Renal cortical epithelial cell (primary cell): ENCODE results near the gene RSPO4. TPM values are rescaled to one million over a fixed set of nuclear protein-coding genes. Genes with fewer than 3 reads are reported as not detected.
A peak's percentile ranks its signal among the peaks of the same experiment; 100 is the strongest.

Experiments
- DNase-seq: peaks from one replicate; pipeline ENCODE4 v3.0.0-alpha.2; 2011; ENCODE audit warnings: low read depth
- total RNA-seq: library from RNA; depleted of rRNA; stranded (reverse); fragments of >200 nt; gene quantifications from 2 replicates; pipeline ENCODE4 v1.2.3, GENCODE V29; 2014

The RSPO4 gene
- total RNA-seq, 1 donor from 2014 or later, result 0.05 TPM

- no peak for DNase-seq
These were observed 59.5 kb downstream of the RSPO4 start for GRCh38 chr20:942611-943010.

DNA sequence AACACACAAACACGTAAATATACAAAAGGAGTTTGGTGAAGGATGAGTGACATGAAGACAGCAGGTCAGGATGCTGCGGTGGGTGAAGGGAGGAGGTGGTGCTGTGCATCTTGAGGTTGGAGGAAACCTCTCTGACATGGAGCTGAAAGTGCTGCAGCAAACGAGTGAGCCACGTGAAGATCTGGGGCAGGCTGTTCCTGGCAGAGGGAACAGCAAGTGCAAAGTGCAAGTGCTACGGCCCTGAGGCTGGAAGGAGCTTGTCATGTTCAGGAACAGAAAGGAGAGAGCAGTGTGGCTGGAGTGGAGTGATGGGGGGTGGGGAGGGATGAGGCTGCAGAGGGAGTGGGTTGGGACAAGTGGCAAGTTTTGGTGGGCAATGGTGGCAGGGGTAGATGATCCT is 61.2 kb downstream of the RSPO4 start:
- no peak for DNase-seq

- no peak for DNase-seq
These were observed 62.5 kb downstream of the RSPO4 start for GRCh38 chr20:939606-940005.

DNA sequence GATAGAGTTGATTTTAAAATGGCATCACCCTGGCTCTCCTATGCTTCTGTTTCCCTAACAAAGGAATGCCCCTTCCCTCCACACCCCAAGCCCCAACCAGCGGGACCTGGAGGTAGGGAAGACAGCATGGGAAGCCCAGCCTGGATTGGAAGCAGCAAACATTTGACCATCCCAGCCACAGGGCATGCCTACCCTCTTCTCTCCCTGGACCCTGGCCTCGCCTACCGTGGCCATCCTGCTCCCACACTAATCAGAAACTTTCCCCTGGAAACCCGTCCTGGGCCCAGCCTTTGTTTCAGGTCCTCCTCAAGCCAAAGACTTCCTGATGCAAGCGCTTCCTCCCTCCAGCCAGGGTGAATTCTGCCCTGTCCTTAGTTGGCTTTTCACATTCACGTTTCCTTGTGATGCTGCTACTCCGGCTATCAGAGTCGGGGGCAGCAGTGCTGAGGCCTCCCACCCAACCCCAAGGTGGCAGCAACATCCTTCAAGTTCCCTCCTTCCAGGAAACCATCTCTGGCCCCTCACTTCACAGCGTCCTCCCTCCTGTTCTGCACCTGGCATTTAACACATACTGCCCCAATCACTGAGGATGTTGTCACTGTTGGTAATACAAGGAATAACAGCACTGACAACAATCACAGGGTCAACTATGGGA is 67.8 kb downstream of the RSPO4 start:
- no peak for DNase-seq

DNA sequence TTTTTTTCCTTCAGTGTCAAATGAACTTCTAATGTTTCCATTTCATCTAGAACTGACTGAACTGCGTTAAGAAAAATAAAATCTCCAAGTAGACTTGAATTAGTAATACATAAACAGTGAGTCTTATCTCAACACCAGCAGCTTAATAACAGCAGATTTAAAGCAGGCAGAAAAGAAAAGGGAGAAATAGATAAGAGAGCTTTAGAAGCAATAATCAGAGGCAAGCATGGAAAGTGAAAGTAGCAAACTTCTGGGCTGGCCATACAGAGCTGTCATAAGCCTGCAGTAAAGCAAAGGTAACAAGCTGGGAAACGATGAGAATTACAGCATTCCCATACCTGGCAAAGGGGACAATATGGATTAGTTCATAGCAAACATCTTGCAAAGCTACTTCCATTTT is 69.1 kb downstream of the RSPO4 start:
- no peak for DNase-seq

DNA sequence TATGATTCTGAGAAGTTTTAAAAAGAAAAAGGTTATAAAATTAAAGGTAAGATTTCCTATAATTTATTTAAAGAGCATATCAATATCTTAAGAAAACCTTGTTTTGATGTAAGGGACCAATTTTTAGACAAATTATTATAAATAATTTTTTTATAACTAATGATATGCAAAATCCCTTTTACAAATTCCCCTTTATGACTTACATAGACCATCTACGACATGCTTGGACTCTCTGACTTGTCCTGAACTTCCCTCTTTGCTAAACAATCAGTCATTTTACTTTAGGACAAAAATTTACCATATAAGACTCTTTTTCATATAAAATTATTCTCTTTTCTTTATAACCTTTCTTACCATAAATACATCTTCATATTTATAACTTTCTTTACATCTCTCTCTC is 70.7 kb downstream of the RSPO4 start:
- DNase-seq, result no peak

- no peak for DNase-seq
These were observed 75.4 kb downstream of the RSPO4 start for GRCh38 chr20:926670-927069.

DNA sequence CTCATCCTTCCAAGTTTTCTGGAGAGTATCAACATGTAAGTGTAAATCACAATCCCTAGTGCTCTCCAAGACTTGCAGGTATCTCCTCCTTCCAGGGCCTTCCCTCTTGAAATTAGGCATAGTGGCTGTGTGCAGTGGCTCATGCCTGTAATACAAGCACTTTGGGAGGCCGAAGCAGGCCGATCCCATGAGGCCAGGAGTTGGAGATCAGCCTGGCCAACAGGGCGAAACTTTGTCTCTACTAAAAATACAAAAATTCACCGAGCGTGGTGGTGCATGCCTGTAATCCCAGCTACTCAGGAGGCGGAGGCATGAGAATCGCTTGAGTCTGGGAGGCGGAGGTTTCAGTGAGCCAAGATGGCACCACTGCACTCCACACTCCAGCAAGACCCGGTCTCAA is 76.6 kb downstream of the RSPO4 start:
- DNase-seq, result no peak

DNA sequence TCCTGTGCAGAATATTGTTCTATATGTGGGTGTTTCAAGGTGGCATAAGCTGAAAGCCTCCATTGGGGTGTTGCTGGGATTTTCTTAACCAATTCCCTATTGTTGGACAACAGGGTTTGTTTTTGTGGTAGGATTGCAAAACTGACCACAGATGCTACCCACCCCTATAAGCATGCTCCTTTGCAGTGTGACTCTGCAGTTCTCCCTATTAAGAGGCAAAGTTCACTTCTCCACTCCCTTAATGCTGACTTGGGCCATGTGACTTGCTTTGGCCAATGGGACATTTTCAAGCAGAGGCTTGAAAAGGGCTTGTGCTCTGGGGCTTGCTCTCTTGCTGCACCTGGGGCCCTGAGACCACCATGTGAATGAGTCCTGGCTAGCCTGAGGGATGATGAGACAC is 77.5 kb downstream of the RSPO4 start:
- peak; percentile 28 for DNase-seq

DNA sequence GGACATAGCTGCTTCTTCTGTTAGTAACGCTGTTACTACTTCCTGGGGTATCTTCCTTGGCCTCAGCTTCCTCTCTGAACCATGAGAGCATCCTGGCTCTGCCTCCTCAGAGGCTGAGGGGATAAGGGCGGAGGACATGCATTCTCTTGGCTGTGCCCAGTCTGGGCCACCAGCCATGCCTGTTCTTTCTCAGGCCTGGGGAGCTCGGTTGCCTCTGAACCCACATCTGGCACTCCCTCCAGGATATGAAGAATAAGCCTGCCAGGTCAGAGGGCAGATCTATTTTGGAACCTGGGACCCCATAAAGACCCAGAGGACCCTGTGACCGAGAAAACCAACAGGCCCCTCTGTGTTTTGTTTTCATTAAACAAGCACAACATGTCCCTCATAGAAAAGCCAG is 79.3 kb downstream of the RSPO4 start:
- no peak for DNase-seq

- DNase-seq, result no peak
These were observed 81.0 kb downstream of the RSPO4 start for GRCh38 chr20:921068-921467.

GRCh38 chr20:920311-920710 is 81.8 kb downstream of the RSPO4 start:
- DNase-seq, result no peak

DNA sequence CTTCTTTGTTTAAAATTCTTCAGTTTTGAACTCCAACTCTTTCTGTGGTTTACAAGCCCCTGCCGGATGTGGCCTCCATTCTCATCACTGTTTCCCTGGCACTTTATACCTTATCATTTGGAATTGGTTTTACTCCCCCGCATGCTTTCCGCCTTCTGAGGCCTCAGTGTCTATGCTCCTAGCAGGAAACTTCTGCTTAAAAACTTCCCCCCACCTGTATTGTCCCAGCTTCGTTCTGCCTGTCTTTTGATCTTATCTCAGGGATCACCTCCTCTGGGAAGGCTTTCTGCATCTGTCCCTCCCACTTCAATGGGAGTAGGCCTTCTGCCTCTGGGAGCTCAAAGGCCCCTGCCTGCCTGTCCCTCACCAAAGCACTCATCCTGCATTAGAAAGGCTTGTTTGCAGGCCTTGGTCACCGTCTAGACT is 82.6 kb downstream of the RSPO4 start:
- DNase-seq, result no peak

DNA sequence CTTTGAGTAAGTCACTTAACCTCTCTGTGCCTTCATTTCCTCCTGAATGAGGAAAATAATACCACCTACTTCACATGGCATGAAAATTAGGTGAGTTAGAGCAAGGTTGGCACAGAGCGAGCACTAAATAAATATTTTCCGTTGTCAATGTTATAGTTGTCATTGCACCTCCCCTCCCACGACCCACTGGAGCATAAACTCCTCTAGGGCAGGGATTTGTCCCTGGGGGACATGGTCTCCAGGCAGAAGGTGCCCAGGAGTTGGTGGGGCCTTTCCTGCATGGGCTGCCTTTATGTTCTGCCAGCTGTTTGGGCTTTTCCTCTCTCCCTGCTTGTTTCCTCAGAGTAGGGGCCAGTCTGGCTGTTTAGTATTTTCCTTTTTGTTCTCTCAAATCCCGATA is 84.7 kb downstream of the RSPO4 start:
- DNase-seq, result no peak

- no peak for DNase-seq
These were observed 85.3 kb downstream of the RSPO4 start for GRCh38 chr20:916825-917224.

GRCh38 chr20:916125-916799 is 85.8 kb downstream of the RSPO4 start, which contains the start of gene ANGPT4:
Gene ANGPT4 (minus strand): TSS chr20:916334. CDS start chr20:916214, 120 bp downstream.
- DNase-seq, result no peak

GRCh38 chr20:914727-915498 is 87.2 kb downstream of the RSPO4 start:
- no peak for DNase-seq

DNA sequence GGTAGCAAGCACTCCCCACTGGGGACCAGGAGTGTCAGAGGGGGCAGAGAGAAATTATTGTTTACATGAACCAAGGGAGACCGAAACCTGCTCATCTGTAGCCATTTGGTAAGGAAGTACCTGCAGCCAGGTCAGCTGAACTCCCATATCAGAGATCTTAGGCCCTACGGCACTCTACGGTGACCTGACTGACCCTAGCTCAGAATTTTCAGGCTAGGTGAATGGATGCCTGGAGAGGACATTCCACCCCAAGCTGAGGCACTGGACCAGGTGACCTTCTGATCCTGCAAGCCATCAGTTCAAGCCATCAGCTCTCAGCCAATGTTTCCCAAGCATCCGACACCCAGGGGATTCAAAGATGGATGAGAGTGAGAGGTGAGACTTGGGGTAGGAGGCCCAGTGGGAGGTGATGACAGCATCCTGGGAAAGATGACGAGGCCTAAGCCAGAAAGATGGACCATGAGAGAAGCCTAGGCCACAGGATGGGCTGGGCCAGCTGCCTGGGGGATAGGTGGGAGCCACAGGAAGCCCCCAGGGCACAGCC is 88.7 kb downstream of the RSPO4 start:
- no peak for DNase-seq

DNA sequence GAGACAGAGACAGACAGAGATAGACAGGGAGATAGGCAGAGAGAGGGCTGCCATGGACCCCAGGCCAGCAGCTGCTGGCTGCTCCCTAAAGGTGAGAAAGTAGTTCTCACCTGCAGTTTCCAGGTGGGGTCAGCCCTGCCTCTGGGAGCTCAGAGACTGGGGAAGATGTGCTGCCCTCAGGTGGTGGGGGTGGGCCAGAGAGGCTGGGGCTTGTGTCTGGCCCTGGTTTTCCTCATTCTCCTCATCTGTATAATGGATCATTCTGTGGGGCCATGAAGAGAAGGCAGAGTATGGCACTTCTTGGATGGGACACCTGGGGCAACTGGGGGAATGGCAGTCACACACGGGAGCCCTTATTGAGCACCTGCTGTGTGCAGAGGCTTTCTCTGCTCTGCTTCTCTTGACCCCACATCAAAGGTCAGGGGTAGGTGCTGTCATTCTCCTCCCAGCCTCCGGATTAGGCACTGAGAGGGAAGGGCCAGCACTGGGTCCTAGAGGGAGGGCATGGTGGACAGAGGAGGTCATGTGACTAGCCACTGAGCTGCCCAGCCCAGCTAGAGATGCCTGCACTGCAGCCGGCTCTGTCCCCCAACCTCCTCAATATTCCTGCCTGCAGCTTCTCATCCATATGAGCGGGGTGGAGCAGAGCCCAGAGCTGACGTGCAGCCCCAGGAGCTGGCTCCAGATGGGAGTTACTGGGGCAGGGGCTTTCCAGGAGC is 90.1 kb downstream of the RSPO4 start:
- no peak for DNase-seq

DNA sequence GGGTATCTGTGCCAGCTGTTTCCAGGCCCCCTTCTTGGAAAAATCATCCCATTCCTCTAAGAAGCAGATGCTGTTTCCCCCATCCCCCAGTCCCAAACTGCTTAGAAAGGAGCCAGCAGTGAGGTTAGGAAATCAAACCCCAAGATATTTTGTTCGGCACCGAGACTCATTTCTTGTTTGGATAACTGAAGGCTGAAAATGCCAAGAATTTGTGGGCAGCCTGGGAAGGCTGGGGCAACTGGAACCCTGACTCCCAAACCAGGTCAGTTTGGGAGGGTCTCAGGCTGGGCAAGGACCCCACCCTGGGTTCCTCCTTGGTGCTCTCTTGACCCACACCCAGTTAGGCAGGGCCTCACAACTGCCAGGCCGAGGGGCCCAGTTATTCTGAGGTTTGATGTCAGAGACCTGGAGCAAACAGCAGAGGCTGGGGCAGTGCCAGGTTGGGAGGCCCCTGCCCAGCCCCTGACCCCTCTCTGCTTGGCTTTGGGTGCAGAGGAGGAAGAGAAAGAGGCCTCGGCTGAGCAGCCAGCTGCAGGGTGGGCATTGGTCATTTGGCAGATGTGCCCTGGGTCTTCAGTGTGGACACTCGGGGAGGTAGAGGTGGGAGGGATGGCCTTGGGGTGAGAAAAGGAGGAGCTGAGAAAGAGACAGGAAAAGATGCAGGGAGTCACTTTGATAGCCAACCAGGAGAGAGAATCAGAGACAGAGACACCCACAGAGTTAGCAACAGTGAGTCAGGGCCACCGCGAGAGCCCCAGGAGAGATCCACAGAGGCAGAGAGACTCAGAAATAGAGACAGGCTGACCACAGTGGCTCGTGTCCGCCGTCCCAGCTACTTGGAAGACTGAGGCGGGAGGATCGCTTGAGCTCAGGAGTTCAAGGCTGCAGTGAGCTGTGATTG is 91.0 kb downstream of the RSPO4 start:
- DNase-seq, result no peak
